ENCODE results near the gene MAP7D2. TPM values are rescaled to one million over a fixed set of nuclear protein-coding genes. Genes with fewer than 3 reads are reported as not detected.

MAP7D2 gene
- total RNA-seq, 1 experiment from 2014 or later, result 4.0 TPM

DNA sequence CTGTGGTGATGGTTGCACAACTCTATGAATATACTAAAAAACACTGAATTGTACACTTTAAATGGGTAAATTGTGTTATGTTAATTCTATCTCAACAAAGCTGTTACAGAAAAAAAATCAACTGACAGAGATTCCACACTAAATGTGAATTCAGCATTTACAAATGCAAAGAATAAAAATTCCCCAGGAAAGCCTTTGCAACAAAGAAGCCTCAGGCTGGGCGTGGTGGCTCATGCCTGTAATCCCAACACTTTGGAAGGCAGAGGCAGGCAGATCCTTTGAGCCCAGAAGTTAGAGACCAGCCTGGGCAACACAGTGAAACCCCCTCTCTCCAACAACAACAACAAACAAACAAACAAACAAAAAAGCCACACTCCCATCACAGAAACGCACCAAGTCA is 134.8 kb downstream of the MAP7D2 start:
- Mint-ChIP-seq H3K36me3 (ENCODE audit: insufficient read depth, unreplicated experiment) (peaks cover 9% of the 10 kb centered on the region), H3K9me3 (ENCODE audit: low read depth, unreplicated experiment) (peaks cover 3% of the 10 kb centered on the region), H3K27me3 (ENCODE audit: unreplicated experiment) (no peaks in the 10 kb centered on the region), H3K4me1 (ENCODE audit: low read depth, unreplicated experiment) (peaks cover 9% of the 10 kb centered on the region), H3K27ac (ENCODE audit: unreplicated experiment) (no peak overlapping the region), H3K4me3 (ENCODE audit: low read depth, unreplicated experiment) (no peak overlapping the region)
- TF ChIP-seq, protein P1, sequence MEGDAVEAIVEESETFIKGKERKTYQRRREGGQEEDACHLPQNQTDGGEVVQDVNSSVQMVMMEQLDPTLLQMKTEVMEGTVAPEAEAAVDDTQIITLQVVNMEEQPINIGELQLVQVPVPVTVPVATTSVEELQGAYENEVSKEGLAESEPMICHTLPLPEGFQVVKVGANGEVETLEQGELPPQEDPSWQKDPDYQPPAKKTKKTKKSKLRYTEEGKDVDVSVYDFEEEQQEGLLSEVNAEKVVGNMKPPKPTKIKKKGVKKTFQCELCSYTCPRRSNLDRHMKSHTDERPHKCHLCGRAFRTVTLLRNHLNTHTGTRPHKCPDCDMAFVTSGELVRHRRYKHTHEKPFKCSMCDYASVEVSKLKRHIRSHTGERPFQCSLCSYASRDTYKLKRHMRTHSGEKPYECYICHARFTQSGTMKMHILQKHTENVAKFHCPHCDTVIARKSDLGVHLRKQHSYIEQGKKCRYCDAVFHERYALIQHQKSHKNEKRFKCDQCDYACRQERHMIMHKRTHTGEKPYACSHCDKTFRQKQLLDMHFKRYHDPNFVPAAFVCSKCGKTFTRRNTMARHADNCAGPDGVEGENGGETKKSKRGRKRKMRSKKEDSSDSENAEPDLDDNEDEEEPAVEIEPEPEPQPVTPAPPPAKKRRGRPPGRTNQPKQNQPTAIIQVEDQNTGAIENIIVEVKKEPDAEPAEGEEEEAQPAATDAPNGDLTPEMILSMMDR (IDR thresholded peaks at IDR 0.05; ENCODE audit: unreplicated experiment), result no peak
- no peak for DNase-seq
- CTCF ChIA-PET, result no interaction called here
- intact Hi-C loops (cut with micrococcal nuclease; ENCODE audit: unreplicated experiment), result no loop called here
- no TSS peak for BruUV-seq (replicated peaks)

DNA sequence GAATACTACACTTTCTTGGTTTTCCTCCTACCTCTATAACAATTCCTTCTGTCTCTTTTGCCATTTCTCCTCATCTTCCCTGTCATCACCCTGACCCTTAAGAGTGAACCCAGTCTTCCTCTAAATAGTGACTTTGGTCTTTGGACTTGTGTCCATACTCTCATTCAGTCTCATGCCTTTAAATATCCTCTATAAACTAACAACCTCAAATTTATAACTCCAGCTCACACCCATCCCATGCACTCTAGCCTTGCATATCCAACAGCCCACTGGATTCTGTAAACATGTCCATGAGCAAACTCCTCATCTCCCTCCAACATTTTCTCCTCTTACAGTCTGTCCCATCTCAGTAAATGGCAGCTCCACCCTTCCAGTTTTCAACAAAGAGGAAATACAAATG is 140.9 kb downstream of the MAP7D2 start:
- Mint-ChIP-seq H3K9me3 (ENCODE audit: low read depth, unreplicated experiment) (peaks cover 3% of the 10 kb centered on the region), H3K4me3 (ENCODE audit: low read depth, unreplicated experiment) (no peak overlapping the region), H3K4me1 (ENCODE audit: low read depth, unreplicated experiment) (no peaks in the 10 kb centered on the region), H3K36me3 (ENCODE audit: insufficient read depth, unreplicated experiment) (peaks cover 5% of the 10 kb centered on the region), H3K27me3 (ENCODE audit: unreplicated experiment) (no peaks in the 10 kb centered on the region), H3K27ac (ENCODE audit: unreplicated experiment) (no peak overlapping the region)
- intact Hi-C loops (cut with micrococcal nuclease; ENCODE audit: unreplicated experiment), result no loop called here
- CTCF ChIA-PET, result interaction anchor here (0.7 kb wide), 1 partner anchor 50 kb away, joined by 4 read pairs; no protein-coding TSS in a partner anchor
- DNase-seq, result no peak
- TF ChIP-seq, protein P1 (IDR thresholded peaks at IDR 0.05; ENCODE audit: unreplicated experiment), result no peak
- BruUV-seq (replicated peaks), result no TSS peak

GRCh38 chrX:19972984-19973383 is 143.7 kb downstream of the MAP7D2 start:
- CTCF ChIA-PET, result no interaction called here
- intact Hi-C loops (cut with micrococcal nuclease; ENCODE audit: unreplicated experiment), result no loop called here
- peaks cover under 1% of the 10 kb centered on the region for H3K36me3 Mint-ChIP-seq (ENCODE audit: insufficient read depth, unreplicated experiment)
- no peaks in the 10 kb centered on the region for H3K27me3 Mint-ChIP-seq (ENCODE audit: unreplicated experiment)
- H3K4me3 Mint-ChIP-seq (ENCODE audit: low read depth, unreplicated experiment), result no peak overlapping the region
- no peak overlapping the region for H3K27ac Mint-ChIP-seq (ENCODE audit: unreplicated experiment)
- TF ChIP-seq, protein P1 (IDR thresholded peaks at IDR 0.05; ENCODE audit: unreplicated experiment), result no peak
- BruUV-seq (replicated peaks), result no TSS peak
- H3K9me3 Mint-ChIP-seq (ENCODE audit: low read depth, unreplicated experiment), result no peaks in the 10 kb centered on the region
- no peaks in the 10 kb centered on the region for H3K4me1 Mint-ChIP-seq (ENCODE audit: low read depth, unreplicated experiment)
- no peak for DNase-seq

DNA sequence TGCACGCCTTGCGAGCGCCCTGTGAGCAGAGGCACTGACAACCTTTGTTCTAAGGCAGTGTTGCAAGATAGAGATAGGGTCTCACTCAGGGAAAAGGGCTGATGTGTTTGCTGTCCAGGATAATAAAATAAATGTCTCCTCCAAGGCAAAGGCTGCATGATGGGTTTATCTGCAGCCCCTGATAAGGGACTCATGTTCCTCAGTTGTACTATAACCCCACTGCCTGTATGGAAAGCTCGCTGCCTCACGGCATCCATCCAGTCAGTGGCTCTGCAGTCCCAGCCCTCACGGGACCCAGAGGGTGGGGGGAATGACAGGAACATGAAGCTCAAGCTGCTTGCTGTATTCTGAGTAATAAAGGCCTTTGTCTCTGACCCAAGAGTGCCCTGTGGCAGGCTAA is 148.4 kb downstream of the MAP7D2 start:
- no peaks in the 10 kb centered on the region for H3K4me1 Mint-ChIP-seq (ENCODE audit: low read depth, unreplicated experiment)
- intact Hi-C loops (cut with micrococcal nuclease; ENCODE audit: unreplicated experiment), result no loop called here
- no TSS peak for BruUV-seq (replicated peaks)
- no peaks in the 10 kb centered on the region for H3K9me3 Mint-ChIP-seq (ENCODE audit: low read depth, unreplicated experiment)
- H3K4me3 Mint-ChIP-seq (ENCODE audit: low read depth, unreplicated experiment), result no peak overlapping the region
- TF ChIP-seq, protein P1 (IDR thresholded peaks at IDR 0.05; ENCODE audit: unreplicated experiment), result no peak
- H3K27me3 Mint-ChIP-seq (ENCODE audit: unreplicated experiment), result no peaks in the 10 kb centered on the region
- CTCF ChIA-PET, result no interaction called here
- H3K27ac Mint-ChIP-seq (ENCODE audit: unreplicated experiment), result no peak overlapping the region
- no peak for DNase-seq
- peaks cover 4% of the 10 kb centered on the region for H3K36me3 Mint-ChIP-seq (ENCODE audit: insufficient read depth, unreplicated experiment)

Measured in Calu3 (cell line).